ENCODE results near the gene EPS8L2. TPM values are rescaled to one million over a fixed set of nuclear protein-coding genes. Genes with fewer than 3 reads are reported as not detected.

The EPS8L2 gene
- total and polyA plus RNA-seq, 9 of the 15 experiments (the other 6 are each of a cell fraction or from before 2014, with no cell fraction given) = 0.75 to 17.0 (median 3.7) TPM

DNA sequence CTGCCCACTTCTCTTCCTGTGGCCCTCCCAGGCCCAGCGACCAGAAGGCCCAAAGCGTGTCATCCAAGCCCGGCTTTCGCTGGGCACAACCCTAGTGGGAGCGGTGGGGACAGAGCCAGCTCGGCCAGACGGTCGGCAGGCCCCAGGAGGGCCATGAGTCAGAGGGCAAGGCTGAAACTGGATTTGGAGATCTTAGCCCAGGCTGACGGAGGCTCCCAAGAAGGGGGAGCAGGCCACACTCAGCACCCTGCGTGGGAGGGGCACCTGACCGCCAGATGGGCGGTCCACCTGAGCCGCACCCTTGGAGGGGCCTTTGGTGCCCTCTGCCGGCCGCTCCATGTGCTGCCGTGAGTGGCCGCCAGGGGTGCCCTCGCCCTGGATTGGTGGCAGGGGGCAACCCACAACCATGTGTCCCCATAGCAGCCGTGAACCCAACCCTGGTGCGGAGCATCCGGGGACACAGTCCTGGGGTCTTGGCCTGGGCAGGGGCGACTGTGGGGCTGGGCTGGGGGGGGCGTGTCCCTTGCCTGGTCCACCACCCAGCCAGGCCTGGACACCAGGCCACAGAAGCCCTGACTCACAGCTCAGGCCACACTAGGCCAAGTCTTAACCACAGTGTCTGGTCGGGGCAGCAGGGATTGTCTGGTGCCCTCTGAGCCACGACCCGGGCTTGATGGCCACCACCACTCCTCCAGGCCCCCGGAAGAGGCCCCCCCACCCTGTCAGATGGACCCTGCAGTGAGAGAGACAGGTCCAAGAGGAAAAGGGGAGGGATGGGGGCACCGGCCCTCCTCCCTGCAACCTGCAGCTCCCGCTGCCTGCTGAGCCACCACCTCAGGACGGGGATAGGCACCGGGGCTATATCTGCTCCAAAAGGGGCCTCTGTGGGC is 22.1 kb downstream of the EPS8L2 start (continued):
- TF ChIP-seq, protein P1, sequence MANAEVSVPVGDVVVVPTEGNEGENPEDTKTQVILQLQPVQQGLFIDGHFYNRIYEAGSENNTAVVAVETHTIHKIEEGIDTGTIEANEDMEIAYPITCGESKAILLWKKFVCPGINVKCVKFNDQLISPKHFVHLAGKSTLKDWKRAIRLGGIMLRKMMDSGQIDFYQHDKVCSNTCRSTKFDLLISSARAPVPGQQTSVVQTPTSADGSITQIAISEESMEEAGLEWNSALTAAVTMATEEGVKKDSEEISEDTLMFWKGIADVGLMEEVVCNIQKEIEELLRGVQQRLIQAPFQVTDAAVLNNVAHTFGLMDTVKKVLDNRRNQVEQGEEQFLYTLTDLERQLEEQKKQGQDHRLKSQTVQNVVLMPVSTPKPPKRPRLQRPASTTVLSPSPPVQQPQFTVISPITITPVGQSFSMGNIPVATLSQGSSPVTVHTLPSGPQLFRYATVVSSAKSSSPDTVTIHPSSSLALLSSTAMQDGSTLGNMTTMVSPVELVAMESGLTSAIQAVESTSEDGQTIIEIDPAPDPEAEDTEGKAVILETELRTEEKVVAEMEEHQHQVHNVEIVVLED (CRISPR knock-in tag; IDR thresholded peaks at IDR 0.05) = no peak
- TF ChIP-seq, protein P2, sequence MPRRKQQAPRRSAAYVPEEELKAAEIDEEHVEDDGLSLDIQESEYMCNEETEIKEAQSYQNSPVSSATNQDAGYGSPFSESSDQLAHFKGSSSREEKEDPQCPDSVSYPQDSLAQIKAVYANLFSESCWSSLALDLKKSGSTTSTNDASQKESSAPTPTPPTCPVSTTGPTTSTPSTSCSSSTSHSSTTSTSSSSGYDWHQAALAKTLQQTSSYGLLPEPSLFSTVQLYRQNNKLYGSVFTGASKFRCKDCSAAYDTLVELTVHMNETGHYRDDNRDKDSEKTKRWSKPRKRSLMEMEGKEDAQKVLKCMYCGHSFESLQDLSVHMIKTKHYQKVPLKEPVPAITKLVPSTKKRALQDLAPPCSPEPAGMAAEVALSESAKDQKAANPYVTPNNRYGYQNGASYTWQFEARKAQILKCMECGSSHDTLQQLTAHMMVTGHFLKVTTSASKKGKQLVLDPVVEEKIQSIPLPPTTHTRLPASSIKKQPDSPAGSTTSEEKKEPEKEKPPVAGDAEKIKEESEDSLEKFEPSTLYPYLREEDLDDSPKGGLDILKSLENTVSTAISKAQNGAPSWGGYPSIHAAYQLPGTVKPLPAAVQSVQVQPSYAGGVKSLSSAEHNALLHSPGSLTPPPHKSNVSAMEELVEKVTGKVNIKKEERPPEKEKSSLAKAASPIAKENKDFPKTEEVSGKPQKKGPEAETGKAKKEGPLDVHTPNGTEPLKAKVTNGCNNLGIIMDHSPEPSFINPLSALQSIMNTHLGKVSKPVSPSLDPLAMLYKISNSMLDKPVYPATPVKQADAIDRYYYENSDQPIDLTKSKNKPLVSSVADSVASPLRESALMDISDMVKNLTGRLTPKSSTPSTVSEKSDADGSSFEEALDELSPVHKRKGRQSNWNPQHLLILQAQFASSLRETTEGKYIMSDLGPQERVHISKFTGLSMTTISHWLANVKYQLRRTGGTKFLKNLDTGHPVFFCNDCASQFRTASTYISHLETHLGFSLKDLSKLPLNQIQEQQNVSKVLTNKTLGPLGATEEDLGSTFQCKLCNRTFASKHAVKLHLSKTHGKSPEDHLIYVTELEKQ (CRISPR knock-in tag; IDR thresholded peaks at IDR 0.05) = no peak
- TF ChIP-seq KLF6 (CRISPR knock-in tag; IDR thresholded peaks at IDR 0.05; ENCODE audit: borderline replicate concordance) = peak; percentile 80; the same call in 1 of the 2 replicates
- TF ChIP-seq ESRRA (IDR thresholded peaks at IDR 0.05; ENCODE audit: borderline replicate concordance, low read depth) = peak; percentile 68; the same call in 1 of the 2 replicates
- TF ChIP-seq, protein P3, sequence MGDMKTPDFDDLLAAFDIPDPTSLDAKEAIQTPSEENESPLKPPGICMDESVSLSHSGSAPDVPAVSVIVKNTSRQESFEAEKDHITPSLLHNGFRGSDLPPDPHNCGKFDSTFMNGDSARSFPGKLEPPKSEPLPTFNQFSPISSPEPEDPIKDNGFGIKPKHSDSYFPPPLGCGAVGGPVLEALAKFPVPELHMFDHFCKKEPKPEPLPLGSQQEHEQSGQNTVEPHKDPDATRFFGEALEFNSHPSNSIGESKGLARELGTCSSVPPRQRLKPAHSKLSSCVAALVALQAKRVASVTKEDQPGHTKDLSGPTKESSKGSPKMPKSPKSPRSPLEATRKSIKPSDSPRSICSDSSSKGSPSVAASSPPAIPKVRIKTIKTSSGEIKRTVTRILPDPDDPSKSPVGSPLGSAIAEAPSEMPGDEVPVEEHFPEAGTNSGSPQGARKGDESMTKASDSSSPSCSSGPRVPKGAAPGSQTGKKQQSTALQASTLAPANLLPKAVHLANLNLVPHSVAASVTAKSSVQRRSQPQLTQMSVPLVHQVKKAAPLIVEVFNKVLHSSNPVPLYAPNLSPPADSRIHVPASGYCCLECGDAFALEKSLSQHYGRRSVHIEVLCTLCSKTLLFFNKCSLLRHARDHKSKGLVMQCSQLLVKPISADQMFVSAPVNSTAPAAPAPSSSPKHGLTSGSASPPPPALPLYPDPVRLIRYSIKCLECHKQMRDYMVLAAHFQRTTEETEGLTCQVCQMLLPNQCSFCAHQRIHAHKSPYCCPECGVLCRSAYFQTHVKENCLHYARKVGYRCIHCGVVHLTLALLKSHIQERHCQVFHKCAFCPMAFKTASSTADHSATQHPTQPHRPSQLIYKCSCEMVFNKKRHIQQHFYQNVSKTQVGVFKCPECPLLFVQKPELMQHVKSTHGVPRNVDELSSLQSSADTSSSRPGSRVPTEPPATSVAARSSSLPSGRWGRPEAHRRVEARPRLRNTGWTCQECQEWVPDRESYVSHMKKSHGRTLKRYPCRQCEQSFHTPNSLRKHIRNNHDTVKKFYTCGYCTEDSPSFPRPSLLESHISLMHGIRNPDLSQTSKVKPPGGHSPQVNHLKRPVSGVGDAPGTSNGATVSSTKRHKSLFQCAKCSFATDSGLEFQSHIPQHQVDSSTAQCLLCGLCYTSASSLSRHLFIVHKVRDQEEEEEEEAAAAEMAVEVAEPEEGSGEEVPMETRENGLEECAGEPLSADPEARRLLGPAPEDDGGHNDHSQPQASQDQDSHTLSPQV (IDR thresholded peaks at IDR 0.05) = peak; percentile 81
- TF ChIP-seq L3MBTL2 (IDR thresholded peaks at IDR 0.05) = peak; percentile 64; the same call in 1 of the 2 replicates
- TF ChIP-seq, protein P4, sequence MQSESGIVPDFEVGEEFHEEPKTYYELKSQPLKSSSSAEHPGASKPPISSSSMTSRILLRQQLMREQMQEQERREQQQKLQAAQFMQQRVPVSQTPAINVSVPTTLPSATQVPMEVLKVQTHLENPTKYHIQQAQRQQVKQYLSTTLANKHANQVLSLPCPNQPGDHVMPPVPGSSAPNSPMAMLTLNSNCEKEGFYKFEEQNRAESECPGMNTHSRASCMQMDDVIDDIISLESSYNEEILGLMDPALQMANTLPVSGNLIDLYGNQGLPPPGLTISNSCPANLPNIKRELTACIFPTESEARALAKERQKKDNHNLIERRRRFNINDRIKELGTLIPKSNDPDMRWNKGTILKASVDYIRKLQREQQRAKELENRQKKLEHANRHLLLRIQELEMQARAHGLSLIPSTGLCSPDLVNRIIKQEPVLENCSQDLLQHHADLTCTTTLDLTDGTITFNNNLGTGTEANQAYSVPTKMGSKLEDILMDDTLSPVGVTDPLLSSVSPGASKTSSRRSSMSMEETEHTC (IDR thresholded peaks at IDR 0.05) = peak; percentile 57; the same call in 1 of the 2 replicates
- TF ChIP-seq, protein P5, sequence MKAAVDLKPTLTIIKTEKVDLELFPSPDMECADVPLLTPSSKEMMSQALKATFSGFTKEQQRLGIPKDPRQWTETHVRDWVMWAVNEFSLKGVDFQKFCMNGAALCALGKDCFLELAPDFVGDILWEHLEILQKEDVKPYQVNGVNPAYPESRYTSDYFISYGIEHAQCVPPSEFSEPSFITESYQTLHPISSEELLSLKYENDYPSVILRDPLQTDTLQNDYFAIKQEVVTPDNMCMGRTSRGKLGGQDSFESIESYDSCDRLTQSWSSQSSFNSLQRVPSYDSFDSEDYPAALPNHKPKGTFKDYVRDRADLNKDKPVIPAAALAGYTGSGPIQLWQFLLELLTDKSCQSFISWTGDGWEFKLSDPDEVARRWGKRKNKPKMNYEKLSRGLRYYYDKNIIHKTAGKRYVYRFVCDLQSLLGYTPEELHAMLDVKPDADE (conservative IDR thresholded peaks at IDR 0.05; ENCODE audit: control insufficient read depth, low read depth, low read length) = peak; percentile 66; the same call in 1 of the 2 replicates
- TF ChIP-seq ZNF263 (CRISPR knock-in tag; IDR thresholded peaks at IDR 0.05; ENCODE audit: borderline replicate concordance) = peak; percentile 41; the same call in 1 of the 2 replicates
- peak; percentile 93 for TF ChIP-seq XRCC5 (IDR thresholded peaks at IDR 0.05; ENCODE audit: low read depth, low read length)
- TF ChIP-seq FOSL1 (tag; conservative IDR thresholded peaks at IDR 0.05) = peak; percentile 84
- peak; percentile 51 for TF ChIP-seq CCNT2 (IDR thresholded peaks at IDR 0.05; ENCODE audit: borderline replicate concordance, extremely low read depth, insufficient read length, low read depth, low read length)
- 0 out of 2 replicates have a peak, but pooled peaks have one; percentile 29 for TF ChIP-seq ZC3H11A (IDR thresholded peaks at IDR 0.05; ENCODE audit: low read depth, low read length)
